ENCODE measurements around the gene UPB1.
A peak's percentile ranks its signal among the peaks of the same experiment; 100 is the strongest.

DNA sequence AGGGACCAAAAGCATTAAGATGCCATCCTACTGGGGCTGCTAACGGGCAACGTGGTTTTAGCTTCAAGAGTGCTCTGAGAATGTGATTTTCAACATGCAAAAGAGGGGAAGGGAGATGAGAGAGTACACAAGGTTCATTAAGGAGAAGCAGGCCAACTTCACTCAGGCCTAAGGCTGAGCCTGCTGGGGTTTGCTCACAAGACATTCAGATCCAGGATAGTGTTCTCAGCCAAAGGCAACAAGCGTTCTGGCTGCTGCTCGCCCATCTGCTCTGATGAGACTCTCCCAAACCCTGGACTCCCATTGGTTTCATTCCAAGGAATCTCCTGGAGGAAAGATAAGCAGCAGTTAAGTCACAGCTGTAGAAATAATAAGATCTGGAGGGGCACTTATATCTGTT, 23.6 kb upstream of the UPB1 start:
- TF ChIP-seq, protein P1, sequence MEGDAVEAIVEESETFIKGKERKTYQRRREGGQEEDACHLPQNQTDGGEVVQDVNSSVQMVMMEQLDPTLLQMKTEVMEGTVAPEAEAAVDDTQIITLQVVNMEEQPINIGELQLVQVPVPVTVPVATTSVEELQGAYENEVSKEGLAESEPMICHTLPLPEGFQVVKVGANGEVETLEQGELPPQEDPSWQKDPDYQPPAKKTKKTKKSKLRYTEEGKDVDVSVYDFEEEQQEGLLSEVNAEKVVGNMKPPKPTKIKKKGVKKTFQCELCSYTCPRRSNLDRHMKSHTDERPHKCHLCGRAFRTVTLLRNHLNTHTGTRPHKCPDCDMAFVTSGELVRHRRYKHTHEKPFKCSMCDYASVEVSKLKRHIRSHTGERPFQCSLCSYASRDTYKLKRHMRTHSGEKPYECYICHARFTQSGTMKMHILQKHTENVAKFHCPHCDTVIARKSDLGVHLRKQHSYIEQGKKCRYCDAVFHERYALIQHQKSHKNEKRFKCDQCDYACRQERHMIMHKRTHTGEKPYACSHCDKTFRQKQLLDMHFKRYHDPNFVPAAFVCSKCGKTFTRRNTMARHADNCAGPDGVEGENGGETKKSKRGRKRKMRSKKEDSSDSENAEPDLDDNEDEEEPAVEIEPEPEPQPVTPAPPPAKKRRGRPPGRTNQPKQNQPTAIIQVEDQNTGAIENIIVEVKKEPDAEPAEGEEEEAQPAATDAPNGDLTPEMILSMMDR (IDR thresholded peaks at IDR 0.05; ENCODE audit: low read depth, low read length, missing input control): no peak
- TF ChIP-seq YY1 (IDR thresholded peaks at IDR 0.05) (no peak), GABPA (IDR thresholded peaks at IDR 0.05 in 1 of 2, conservative IDR thresholded peaks at IDR 0.05 in 1 of 2) (no peak), RXRA (IDR thresholded peaks at IDR 0.05) (no peak), HNF4A (conservative IDR thresholded peaks at IDR 0.05) (no peak), SP1 (IDR thresholded peaks at IDR 0.05) (no peak), FOXA1 (IDR thresholded peaks at IDR 0.05) (no peak), NR2F2 (IDR thresholded peaks at IDR 0.05) (peak; percentile 23), TAF1 (conservative IDR thresholded peaks at IDR 0.05) (no peak), JUND (IDR thresholded peaks at IDR 0.05) (no peak), RAD21 (IDR thresholded peaks at IDR 0.05) (peak in 1 of 2 donors; percentile 12)
- TF ChIP-seq, protein P2, sequence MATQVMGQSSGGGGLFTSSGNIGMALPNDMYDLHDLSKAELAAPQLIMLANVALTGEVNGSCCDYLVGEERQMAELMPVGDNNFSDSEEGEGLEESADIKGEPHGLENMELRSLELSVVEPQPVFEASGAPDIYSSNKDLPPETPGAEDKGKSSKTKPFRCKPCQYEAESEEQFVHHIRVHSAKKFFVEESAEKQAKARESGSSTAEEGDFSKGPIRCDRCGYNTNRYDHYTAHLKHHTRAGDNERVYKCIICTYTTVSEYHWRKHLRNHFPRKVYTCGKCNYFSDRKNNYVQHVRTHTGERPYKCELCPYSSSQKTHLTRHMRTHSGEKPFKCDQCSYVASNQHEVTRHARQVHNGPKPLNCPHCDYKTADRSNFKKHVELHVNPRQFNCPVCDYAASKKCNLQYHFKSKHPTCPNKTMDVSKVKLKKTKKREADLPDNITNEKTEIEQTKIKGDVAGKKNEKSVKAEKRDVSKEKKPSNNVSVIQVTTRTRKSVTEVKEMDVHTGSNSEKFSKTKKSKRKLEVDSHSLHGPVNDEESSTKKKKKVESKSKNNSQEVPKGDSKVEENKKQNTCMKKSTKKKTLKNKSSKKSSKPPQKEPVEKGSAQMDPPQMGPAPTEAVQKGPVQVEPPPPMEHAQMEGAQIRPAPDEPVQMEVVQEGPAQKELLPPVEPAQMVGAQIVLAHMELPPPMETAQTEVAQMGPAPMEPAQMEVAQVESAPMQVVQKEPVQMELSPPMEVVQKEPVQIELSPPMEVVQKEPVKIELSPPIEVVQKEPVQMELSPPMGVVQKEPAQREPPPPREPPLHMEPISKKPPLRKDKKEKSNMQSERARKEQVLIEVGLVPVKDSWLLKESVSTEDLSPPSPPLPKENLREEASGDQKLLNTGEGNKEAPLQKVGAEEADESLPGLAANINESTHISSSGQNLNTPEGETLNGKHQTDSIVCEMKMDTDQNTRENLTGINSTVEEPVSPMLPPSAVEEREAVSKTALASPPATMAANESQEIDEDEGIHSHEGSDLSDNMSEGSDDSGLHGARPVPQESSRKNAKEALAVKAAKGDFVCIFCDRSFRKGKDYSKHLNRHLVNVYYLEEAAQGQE (IDR thresholded peaks at IDR 0.05): no peak
- TF ChIP-seq, protein P3, sequence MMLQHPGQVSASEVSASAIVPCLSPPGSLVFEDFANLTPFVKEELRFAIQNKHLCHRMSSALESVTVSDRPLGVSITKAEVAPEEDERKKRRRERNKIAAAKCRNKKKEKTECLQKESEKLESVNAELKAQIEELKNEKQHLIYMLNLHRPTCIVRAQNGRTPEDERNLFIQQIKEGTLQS (IDR thresholded peaks at IDR 0.05): no peak

All from liver (tissue), 3 donors.